Stimulated activated effector memory CD8-positive, alpha-beta T cell treated with anti-CD3 and anti-CD28 coated beads, Interleukin-12 subunit alpha, Interleukin-12 subunit beta, amount 100 ng/mL, for 72 hours (primary cell): ENCODE results near the gene FSHB.
"Not testable (repeated sequence)": the region's sequence is repeated elsewhere in the genome, so short reads cannot be mapped to it uniquely, and the experiment has no call there.

Source experiments
- ATAC-seq: fragments of 150-1000 bp; cut with Tn5 transposase; 2 replicates; pipeline ENCODE4 v1.10.0; 2021
- DNase-seq, 2 donors: peaks; one replicate each; pipeline ENCODE4 v3.0.0; 2021 to 2022; ENCODE audit warnings: low spot score in 2 of 2
- H3K27ac Mint-ChIP-seq: one replicate; pipeline ENCODE4 v1.8.0; 2022; ENCODE audit warnings: mild to moderate bottlenecking, mixed read lengths
- H3K36me3 Mint-ChIP-seq: one replicate; pipeline ENCODE4 v1.8.0; 2022; ENCODE audit warnings: mild to moderate bottlenecking, mixed read lengths
- H3K4me1 Mint-ChIP-seq: one replicate; pipeline ENCODE4 v1.8.0; 2022; ENCODE audit warnings: mixed read lengths
- H3K4me3 Mint-ChIP-seq: one replicate; pipeline ENCODE4 v1.8.0; 2022; ENCODE audit warnings: mild to moderate bottlenecking, mixed read lengths
- H3K9me3 Mint-ChIP-seq: one replicate; pipeline ENCODE4 v1.8.0; 2022; ENCODE audit warnings: mixed read lengths

FSHB gene

DNA sequence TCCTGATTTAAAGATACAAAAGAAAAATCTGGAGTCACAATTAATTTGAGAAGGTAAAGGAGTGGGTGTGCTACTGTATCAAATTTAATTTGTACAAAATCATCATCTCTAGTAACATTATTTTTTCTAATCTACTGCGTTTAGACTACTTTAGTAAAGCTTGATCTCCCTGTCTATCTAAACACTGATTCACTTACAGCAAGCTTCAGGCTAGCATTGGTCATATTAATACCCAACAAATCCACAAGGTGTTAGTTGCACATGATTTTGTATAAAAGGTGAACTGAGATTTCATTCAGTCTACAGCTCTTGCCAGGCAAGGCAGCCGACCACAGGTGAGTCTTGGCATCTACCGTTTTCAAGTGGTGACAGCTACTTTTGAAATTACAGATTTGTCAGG is at the start of gene FSHB:
Gene FSHB, plus strand, starts transcription at position 301 of the 400 bp plus-strand sequence. CDS start 889 bp downstream, outside the sequence.
- H3K27ac Mint-ChIP-seq: no peak within 1 kb of the TSS
- H3K4me3 Mint-ChIP-seq: no peak within 1 kb of the TSS
- DNase-seq (no peak), ATAC-seq (no peak)
- no peaks in the 10 kb centered on the region for H3K4me1 Mint-ChIP-seq
- H3K9me3 Mint-ChIP-seq: peaks cover 6% of the 10 kb centered on the region
- H3K36me3 Mint-ChIP-seq: no peaks in the 10 kb centered on the region

DNA sequence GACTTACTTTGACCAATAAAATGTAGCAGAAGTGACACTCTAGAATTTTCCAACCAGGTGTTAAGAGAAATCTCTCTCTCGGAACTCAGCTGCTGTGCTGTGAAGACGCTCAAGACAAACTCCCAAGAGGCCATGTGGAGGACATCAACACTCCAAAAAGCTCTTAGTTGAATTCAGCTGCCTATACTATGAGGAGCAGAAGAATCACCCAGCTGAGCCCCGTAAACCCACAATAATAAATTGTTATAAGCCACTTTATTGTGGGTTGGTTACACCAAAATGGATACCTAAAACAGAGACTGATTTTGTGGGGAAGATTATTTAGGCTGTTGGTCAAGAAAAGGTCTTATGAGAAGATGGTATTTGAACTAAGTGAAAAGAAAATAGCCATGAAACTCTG is 44.1 kb upstream of the FSHB start:
- H3K27ac Mint-ChIP-seq: no peak overlapping the region
- H3K36me3 Mint-ChIP-seq: no peaks in the 10 kb centered on the region
- H3K4me3 Mint-ChIP-seq: no peak overlapping the region
- ATAC-seq (no peak), DNase-seq (no peak)
- H3K4me1 Mint-ChIP-seq: no peaks in the 10 kb centered on the region
- peaks cover 2% of the 10 kb centered on the region for H3K9me3 Mint-ChIP-seq

DNA sequence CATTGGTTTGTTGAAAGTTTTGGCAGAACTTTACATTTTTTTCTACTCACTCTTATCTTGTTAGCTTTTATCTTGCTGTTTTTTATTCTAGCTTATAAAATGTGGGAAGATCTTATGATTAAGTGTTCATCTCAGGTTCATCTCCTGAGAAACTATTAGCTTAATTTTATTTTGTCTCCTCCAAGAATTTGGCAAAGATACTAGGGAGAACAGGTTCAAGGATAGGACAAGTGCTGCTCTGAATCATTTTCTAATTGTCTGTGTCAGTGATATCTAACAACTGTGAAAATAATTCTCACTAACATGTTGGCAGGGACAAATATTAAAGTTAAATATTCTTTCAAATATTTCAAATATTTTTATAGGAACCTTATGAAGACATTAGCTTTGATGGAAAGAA is 38.2 kb upstream of the FSHB start:
- H3K36me3 Mint-ChIP-seq: no peaks in the 10 kb centered on the region
- no peak for DNase-seq
- no peak overlapping the region for H3K4me3 Mint-ChIP-seq
- H3K27ac Mint-ChIP-seq: no peak overlapping the region
- H3K9me3 Mint-ChIP-seq: no peaks in the 10 kb centered on the region
- ATAC-seq: no peak
- H3K4me1 Mint-ChIP-seq: peaks cover 5% of the 10 kb centered on the region

DNA sequence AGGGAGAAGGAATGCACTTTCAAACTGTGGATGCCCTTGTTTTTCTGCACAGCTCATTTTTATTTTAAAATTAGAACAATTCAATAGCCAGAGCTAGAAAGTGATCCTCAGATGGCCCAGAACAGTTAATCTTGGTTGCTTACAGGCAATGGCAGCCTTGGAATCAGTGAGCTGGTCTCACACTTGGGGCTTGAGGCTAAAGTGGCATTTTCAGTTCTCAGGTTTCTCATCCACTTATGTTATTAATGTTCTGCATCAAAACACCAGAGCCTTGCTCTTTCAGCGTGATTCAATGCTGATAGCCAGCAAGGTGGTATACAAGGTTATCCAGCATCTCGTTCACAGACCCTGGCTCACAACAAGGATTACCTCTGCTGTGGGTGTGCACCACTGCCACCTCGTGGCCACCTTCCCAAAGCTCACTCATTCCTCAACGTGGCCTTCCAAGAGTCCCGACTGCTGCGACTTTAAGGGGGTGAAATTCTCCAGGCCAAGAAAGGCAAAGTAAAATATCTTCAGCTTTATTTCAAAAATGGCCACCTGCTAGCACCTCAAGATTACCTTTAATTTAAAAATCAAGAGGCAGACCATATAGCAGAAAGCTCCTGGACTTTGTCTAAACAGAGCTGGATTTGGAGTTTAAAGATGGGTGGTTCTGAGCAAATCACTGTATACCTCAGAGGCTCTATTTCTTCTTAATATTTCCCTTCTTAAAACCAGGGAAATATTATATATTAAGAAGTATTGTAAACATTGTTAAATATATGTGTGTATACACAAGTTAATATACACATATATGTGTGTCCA is 34.2 kb upstream of the FSHB start:
- H3K9me3 Mint-ChIP-seq: no peaks in the 10 kb centered on the region
- ATAC-seq: peak; percentile 77
- no peaks in the 10 kb centered on the region for H3K36me3 Mint-ChIP-seq
- peak; percentile 15 to 56 for DNase-seq
- H3K4me1 Mint-ChIP-seq: peaks cover 5% of the 10 kb centered on the region
- H3K4me3 Mint-ChIP-seq: no peak overlapping the region
- H3K27ac Mint-ChIP-seq: no peak overlapping the region

DNA sequence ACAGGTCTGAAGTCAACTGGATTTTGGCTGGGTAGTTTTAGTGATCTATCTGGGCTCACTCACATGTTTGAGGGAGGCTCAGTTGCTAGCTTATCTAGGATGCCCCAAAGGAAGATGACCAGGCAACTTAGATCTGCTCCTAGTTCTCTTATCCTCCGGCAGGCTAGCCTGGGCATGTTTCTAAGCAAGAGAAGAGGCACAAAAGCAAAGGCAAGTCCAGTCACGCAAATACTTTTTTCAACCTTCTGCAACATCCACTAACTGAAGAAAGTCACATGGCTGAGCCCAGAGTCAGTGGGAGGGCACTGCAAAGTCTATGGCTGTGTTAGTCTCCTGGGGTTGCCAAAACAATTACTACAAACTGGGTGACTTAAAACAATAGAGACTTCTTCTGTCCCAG is 32.9 kb upstream of the FSHB start:
- no peak for ATAC-seq
- Mint-ChIP-seq H3K4me1 (peaks cover 5% of the 10 kb centered on the region), H3K27ac (no peak overlapping the region), H3K9me3 (no peaks in the 10 kb centered on the region), H3K36me3 (no peaks in the 10 kb centered on the region), H3K4me3 (no peak overlapping the region)
- no peak for DNase-seq

DNA sequence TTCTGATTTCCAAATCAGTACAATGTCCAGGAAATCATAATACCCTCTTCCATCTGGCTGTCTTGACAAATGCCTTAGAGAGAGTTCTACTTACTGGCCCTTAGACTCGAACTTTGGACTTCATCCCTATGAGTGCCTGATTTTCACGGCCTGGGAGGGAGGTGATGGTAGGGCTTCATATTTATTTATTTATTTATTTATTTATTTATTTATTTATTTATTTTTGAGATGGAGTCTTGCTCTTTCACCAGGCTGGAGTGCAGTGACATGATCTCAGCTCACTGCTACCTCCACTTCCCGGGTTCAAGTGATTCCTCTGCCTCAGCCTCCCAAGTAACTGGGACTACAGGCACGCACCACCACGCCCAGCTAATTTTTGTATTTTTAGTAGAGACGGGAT is 27.8 kb upstream of the FSHB start:
- DNase-seq, ATAC-seq, H3K9me3 Mint-ChIP-seq: not testable (repeated sequence)

DNA sequence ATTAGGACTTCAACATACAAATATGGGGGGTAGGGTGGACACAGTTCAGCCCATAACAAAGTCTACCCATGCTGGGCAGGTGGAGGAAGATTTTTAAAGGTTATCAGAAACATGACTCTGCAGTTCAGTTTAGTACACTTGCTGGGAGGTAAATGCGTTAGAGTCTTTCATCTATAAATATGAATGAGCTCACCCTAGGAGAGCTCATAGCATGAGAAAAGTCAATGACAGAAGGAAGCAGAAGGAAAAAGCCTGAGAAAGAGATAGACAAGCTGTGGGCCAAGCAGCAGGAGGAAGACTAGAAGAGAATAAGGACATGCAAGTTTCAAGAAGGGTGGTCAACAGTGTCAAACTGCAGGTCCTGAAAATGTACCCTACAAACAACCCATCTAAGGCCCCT is 27.0 kb upstream of the FSHB start:
- Mint-ChIP-seq H3K9me3 (no peaks in the 10 kb centered on the region), H3K27ac (no peak overlapping the region), H3K4me1 (no peaks in the 10 kb centered on the region), H3K36me3 (no peaks in the 10 kb centered on the region), H3K4me3 (no peak overlapping the region)
- ATAC-seq (no peak), DNase-seq (no peak)

More for the DNA sequence above, 27.8 kb upstream of the FSHB start:
- not testable (repeated sequence) for H3K36me3 Mint-ChIP-seq, H3K4me1 Mint-ChIP-seq, H3K27ac Mint-ChIP-seq, H3K4me3 Mint-ChIP-seq

DNA sequence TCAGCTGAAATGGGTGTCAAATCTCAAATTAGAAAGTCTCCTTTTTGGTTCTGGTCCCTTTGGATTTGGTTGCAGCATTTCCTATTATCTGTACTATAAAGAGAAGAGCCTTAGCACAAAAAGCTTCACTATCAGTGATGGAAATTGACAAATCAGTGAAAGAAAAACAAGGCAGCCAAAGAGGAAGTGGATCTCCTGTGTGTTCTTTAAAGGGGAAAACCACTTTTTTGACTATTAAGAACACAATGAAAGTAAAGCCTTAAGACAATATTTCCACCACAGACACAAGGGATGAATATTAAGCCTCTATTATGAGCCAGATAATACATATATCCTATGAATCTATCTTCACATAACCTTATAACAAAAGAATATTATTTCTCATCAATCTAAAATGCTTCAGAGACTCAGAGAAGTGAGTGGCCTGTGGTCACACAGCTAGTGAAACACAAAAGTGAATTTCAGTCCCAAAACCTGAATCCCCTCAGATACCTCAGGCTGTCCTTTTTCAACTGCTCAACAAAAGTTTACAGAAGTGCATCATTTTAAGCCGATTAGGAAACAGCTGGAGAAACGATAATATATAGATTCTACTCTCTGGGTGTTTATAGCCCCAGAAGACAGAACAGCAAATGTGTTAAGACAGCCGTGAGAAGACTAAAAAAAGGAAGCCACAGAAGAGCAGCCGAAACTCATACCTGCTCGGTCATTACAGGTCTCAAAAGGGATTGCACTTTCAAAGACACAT is 24.4 kb upstream of the FSHB start:
- Mint-ChIP-seq H3K4me1 (no peaks in the 10 kb centered on the region), H3K36me3 (no peaks in the 10 kb centered on the region), H3K4me3 (no peak overlapping the region), H3K9me3 (no peaks in the 10 kb centered on the region), H3K27ac (no peak overlapping the region)
- no peak for DNase-seq
- no peak for ATAC-seq

DNA sequence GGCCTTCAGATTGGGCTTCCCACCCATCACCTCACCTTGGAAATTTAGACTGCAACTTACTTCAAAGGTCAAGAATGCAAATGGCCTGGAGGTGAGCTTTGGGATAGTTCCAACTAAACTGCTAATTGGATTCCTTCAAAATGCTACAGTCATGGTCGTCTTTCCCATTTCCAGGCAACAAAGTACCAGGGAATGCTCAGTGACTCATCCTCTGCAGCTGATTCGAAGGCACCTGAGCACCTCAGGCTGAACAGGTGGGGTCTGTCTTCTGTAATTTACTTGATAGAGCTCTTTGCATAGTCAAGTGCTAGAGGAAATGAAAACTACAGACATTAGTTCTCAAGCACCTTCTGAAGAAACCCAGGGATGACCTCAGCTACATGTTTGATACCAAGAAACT is 20.5 kb upstream of the FSHB start:
- Mint-ChIP-seq H3K4me1 (no peaks in the 10 kb centered on the region), H3K36me3 (no peaks in the 10 kb centered on the region), H3K9me3 (no peaks in the 10 kb centered on the region), H3K4me3 (no peak overlapping the region), H3K27ac (no peak overlapping the region)
- ATAC-seq (no peak), DNase-seq (no peak)

DNA sequence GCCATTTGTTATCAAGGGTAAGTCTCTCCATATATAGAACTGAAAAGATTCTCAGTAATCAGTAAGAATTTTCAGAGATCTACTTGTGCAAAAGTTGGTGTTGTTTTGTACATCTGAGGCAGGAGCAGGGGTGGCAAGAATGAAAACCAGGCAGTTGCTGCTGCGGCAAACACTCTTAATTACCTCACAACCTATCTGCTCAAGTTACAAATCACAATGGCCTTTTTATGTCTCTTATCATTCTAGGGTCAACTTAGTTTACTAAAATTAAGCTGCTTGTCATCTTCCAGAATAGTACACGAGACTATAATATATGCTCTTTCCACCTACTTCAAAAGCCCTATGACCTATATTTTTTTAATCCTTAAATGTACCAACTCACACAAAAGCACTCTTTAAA is 14.3 kb upstream of the FSHB start:
- no peak for DNase-seq
- no peak overlapping the region for H3K27ac Mint-ChIP-seq
- no peaks in the 10 kb centered on the region for H3K36me3 Mint-ChIP-seq
- no peaks in the 10 kb centered on the region for H3K9me3 Mint-ChIP-seq
- no peak overlapping the region for H3K4me3 Mint-ChIP-seq
- no peak for ATAC-seq
- no peaks in the 10 kb centered on the region for H3K4me1 Mint-ChIP-seq

DNA sequence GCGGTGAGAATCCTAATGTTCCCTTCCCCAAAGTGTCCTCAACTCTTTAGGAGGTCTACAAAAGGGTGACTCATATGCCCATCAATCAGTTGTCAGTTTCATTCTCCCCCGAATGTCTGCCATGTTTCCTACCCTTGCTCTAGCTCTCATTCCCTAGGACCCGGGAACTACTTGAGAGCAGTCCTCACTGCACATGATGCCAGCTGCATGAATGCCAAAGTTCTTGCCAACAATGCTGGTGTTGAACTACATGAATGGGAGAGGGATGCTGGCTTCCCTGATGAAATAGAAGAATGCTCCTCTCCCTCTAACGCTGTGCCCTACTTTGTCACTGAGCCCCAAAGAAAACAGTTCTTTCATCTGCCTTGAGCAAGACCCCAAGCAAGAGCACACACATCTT is 12.5 kb upstream of the FSHB start:
- H3K36me3 Mint-ChIP-seq: no peaks in the 10 kb centered on the region
- ATAC-seq (no peak), DNase-seq (no peak)
- no peaks in the 10 kb centered on the region for H3K9me3 Mint-ChIP-seq
- no peaks in the 10 kb centered on the region for H3K4me1 Mint-ChIP-seq
- no peak overlapping the region for H3K27ac Mint-ChIP-seq
- H3K4me3 Mint-ChIP-seq: no peak overlapping the region

DNA sequence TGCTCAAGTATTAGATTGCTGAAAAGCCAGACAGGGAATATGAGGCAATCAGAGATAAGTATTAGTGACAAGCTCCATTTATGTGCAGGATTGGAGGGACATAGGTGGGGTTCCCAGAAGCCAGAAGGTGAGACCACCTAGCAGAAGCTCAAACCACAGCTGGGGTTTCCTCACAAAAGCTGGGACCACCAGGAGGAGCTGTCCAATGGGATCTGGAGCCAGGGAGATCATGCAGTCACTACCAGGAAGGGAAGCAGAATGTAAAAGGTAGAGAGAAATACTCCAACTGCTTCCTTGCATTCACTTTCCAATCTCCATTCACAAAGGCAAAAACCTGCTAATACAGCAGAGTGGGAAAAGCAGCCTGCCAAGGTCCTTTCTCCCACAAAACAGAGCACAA is 5.2 kb upstream of the FSHB start:
- Mint-ChIP-seq H3K9me3 (peaks cover 6% of the 10 kb centered on the region), H3K27ac (no peak overlapping the region), H3K4me1 (no peaks in the 10 kb centered on the region), H3K4me3 (no peak overlapping the region), H3K36me3 (no peaks in the 10 kb centered on the region)
- ATAC-seq: no peak
- DNase-seq: no peak

DNA sequence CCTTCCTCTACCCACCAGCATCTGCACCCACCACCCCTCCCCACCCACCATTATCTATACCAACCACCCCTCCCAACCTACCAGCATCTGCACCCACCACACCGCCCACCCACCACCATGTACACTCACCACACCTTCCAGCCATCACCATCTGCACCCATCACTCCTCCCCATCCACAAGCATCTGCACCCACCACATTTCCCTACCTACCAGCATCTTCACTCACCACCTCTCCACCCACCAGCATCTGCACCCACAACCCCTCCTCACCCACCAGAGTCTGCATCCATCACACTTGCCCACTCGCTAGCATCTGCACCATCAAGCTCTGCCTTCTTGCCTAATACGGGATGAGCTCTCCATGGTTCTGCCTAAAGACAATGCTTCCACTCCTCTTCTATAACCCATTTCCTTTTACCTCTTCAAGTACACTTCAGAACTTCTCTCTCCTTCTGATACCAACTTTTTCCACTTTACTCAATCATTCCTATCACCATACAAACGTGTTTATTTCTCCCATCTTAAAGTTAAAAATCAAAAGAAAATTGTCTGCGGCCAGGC is 2.4 kb upstream of the FSHB start:
- no peaks in the 10 kb centered on the region for H3K36me3 Mint-ChIP-seq
- no peak overlapping the region for H3K4me3 Mint-ChIP-seq
- no peaks in the 10 kb centered on the region for H3K4me1 Mint-ChIP-seq
- H3K27ac Mint-ChIP-seq: no peak overlapping the region
- no peak for DNase-seq
- H3K9me3 Mint-ChIP-seq: peaks cover 6% of the 10 kb centered on the region
- ATAC-seq: no peak

DNA sequence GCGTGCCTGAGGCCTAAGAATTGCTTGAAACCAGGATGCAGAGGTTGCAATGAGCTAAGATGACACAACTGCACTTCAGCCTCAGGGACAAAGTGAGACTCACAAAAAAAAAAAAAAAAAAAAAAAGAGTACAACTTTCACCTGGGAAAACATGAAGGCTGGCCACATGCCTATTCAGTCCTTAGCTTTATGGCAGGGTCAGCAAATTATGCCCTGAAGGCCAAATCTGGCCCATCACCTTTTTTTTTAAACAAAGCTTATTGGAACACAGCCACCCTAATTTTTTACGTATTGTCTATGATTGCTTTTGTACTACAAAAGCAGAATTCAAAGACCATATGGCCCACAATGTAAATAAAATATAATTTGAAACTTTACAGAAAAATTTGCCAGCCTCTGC is 8.2 kb downstream of the FSHB start:
- Mint-ChIP-seq H3K4me3 (no peak overlapping the region), H3K27ac (no peak overlapping the region), H3K9me3 (no peaks in the 10 kb centered on the region), H3K36me3 (no peaks in the 10 kb centered on the region), H3K4me1 (no peaks in the 10 kb centered on the region)
- DNase-seq (no peak), ATAC-seq (no peak)

DNA sequence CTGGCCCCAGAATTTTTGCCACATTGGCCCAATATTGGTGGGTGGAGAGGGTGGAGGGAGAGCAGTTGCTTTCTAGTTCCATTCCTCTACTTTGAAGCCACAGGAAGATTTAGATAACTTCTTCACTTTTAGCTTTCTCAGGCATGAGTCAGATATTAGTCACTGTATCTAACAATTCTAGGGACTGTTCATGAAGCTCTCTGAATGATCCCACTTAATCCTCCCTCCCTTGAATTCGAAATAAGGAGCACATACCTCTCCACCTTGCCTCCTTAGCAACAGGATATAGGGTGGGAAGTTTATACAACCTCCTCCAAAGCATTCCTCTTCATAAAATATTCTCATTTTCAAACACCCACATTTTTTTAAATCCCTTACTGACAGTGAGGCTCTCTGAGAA is 13.5 kb downstream of the FSHB start:
- no peaks in the 10 kb centered on the region for H3K9me3 Mint-ChIP-seq
- DNase-seq (no peak), ATAC-seq (peak; percentile 60)
- H3K36me3 Mint-ChIP-seq: no peaks in the 10 kb centered on the region
- no peaks in the 10 kb centered on the region for H3K4me1 Mint-ChIP-seq
- H3K4me3 Mint-ChIP-seq: no peak overlapping the region
- no peak overlapping the region for H3K27ac Mint-ChIP-seq

DNA sequence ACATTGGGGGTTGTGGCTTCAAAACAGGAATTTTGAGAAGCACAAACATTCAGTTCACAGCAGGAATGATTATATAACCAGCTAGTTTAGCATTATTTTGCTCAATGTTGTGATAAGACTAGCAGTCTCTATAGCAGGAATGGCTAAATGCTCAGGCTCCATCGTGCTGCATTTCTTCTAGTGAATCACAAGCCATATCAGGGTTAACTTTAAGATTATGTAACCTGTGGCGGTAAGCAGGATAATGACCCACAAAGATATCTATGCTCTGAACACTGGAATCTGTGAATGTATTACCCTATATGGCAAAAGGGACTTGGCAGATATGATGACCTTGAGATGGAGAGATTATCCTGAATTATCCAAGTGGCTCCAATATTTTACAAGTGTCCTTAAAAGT is 14.8 kb downstream of the FSHB start:
- Mint-ChIP-seq H3K4me1 (no peaks in the 10 kb centered on the region), H3K9me3 (no peaks in the 10 kb centered on the region), H3K27ac (no peak overlapping the region), H3K36me3 (no peaks in the 10 kb centered on the region), H3K4me3 (no peak overlapping the region)
- DNase-seq: no peak
- ATAC-seq: no peak
